Mammary epithelial cell (primary cell): Measurements from ENCODE around the gene CD160.

Experiments
- EZH2 ChIP-seq: IDR thresholded peaks from 2 replicates; pipeline ENCODE4 v1.6.1; 2012; ENCODE audit warnings: low read length, inconsistent platforms, borderline replicate concordance
- TF ChIP-seq, protein P1 (sequence below), 2 donors: IDR thresholded peaks in 1 of 2; conservative IDR thresholded peaks in 1 of 2; 2 replicates each; pipeline ENCODE4 v1.5.1; 2011 to 2012; ENCODE audit warnings: inconsistent platforms in 2 of 2, low read length in 2 of 2, mild to moderate bottlenecking in 2 of 2, control low read depth in 1 of 2, low read depth in 1 of 2; ENCODE audit not compliant: insufficient read depth in 1 of 2; ENCODE audit errors: extremely low read depth in 1 of 2

DNA sequence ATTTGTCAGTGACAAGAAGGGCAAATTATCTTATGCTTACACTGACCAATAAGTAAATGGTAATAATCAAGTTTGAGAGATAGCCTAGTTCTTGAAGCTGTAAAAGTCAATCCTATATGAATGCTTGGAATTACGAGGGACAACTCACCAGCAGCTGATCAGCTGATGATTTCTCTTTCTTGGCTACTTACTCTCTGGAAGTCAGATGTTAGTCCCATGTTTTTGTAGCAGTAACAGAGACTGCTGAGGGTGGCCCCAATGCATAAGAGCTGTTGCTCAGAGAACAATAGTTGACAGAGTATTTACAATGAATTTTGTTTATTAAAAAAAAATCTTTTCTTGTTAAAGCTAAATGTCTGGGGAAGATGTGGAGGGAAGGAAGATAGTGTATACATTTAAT lies 39.3 kb downstream of the CD160 start:
- TF ChIP-seq, protein P1, sequence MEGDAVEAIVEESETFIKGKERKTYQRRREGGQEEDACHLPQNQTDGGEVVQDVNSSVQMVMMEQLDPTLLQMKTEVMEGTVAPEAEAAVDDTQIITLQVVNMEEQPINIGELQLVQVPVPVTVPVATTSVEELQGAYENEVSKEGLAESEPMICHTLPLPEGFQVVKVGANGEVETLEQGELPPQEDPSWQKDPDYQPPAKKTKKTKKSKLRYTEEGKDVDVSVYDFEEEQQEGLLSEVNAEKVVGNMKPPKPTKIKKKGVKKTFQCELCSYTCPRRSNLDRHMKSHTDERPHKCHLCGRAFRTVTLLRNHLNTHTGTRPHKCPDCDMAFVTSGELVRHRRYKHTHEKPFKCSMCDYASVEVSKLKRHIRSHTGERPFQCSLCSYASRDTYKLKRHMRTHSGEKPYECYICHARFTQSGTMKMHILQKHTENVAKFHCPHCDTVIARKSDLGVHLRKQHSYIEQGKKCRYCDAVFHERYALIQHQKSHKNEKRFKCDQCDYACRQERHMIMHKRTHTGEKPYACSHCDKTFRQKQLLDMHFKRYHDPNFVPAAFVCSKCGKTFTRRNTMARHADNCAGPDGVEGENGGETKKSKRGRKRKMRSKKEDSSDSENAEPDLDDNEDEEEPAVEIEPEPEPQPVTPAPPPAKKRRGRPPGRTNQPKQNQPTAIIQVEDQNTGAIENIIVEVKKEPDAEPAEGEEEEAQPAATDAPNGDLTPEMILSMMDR (conservative IDR thresholded peaks at IDR 0.05 in 1 of 2, IDR thresholded peaks at IDR 0.05 in 1 of 2; ENCODE audit: extremely low read depth in 1 of 2, insufficient read depth in 1 of 2, low read depth in 1 of 2, low read length in 2 of 2) = no peak
- TF ChIP-seq EZH2 = no peak
